ENCODE measurements around the gene PRR5.

PRR5 gene

GRCh38 chr22:44693756-44694155 lies 8.2 kb upstream of the PRR5 start:
- no peak for DNase-seq

DNA sequence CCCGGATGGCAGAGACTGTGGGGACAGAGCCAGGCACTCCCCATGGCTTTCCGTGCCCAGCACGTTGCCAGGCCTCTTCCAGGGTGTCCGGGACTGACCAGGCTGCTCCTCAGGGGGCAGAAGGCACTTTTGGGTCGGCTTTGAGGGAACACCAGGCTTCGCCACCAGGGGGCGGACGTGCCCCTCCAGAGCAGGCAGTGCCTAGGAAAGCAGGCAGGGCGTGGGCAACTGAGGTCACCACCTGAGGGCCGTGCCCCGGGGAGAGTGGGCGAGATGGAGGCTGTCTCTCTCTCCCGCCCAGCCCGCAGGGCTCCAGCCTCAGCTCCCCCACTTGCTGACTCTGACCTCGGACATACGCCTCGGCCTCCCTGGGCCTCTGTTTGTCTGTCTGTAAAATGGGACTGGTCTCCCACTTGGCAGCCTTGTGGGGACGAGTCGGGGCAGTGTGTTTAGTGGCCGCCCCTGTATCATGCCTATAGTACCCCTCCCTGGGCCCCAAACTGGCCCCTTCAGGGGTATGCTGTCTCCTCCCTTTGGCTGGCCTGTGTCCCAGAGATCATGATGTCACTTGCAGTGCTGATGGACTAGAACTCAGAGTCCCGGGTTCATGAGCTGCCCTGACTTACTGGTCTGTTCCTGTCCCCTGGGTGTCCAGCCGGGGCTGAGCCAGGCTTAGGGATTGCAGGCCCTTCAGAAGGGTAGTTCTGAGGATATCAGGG lies 4.4 kb upstream of the PRR5 start:
- peak; percentile 37 for DNase-seq

GRCh38 chr22:44698531-44699421 lies 3.2 kb upstream of the PRR5 start:
- no peak for DNase-seq

DNA sequence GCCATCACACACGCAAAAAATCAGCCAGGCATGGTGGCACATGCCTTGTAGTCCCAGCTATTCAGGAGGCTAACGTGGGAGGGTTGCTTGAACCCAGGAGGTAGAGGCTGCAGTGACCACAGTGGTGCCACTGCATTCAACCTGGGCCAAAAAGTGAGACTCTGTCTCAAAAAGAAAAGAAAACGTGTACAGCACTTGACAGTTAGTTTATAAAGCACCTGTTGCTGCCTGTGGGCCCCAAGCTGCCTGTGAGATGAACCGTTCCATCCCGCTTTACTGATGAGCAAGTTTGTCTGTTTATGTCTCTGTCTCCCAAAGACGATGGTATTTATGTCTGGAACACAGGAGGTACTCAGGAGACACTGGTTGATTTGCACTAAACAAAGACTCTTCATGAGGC lies 1.5 kb upstream of the PRR5 start:
- no peak for DNase-seq

GRCh38 chr22:44701187-44701790 lies 715 bp upstream of the PRR5 start:
- no peak for DNase-seq

- DNase-seq: no peak
Observed at GRCh38 chr22:44702479-44703198, 635 bp downstream of the PRR5 start.

DNA sequence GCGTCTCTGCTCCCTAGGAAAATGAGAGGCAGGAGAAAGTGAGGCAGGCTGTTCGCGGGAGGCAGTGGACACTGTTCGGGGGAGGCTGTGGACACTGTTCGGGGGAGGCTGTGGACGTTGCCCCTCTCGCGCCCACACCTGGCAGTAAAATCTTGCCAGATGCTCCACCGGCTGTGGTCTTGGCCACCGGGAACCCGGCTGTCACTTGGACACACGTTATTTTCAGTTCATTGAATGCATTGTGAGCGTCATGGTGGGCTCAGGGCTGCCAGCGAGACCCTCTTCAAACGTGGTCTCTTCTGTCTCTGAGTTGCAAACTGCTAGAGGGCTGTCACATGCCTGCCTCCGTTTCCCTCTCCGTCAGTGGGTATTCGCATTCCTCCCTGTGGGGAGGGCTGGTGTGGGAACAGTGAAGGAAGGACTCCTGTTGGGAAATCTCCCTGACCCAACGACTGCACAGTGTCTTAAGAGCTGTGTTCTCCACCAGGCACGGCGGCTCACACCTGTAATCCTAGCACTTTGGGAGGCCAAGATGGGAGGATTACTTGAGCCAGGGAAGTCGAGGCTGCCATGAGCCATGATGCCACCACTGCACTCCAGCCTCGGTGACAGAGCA lies 1.4 kb downstream of the PRR5 start:
- no peak for DNase-seq

- DNase-seq: no peak
Observed at GRCh38 chr22:44704159-44705021, 2.4 kb downstream of the PRR5 start.

DNA sequence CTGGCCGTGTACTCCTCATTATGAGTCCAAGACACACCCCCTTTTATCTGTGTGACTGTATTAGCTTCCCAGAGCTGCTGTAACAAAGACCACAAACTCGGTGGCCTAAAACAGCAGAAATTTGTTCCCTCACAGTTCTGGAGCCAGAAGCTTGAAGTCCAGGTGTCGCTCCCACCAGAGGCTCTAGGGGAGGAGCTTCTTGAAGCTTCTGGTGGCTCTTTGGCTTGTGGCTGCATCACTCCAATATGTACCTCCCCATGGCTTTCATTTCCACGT lies 3.0 kb downstream of the PRR5 start:
- DNase-seq: no peak

- DNase-seq: no peak
Observed at GRCh38 chr22:44706488-44706887, 4.5 kb downstream of the PRR5 start.

- no peak for DNase-seq
Observed at GRCh38 chr22:44707178-44707577, 5.2 kb downstream of the PRR5 start.

DNA sequence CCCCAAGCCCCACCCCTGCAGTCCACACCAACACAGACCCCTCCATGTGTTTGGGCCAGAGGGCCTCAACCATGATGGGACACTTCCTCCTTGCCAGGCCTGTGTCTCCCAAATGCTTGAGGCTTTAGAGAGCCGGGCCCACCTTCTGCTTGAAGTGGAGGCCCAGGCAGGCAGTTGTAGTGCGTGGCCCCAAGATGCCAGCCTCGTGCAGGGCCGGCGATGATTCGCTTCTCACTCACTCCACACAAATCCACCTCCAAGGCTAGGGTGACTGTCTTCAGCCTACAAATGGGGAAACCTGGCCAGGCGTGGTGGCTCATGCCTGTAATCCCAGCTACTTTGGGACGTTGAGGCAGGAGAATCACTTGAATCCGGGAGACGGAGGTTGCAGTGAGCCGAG lies 5.7 kb downstream of the PRR5 start:
- DNase-seq: no peak

GRCh38 chr22:44709881-44710392 lies 7.9 kb downstream of the PRR5 start:
- no peak for DNase-seq

GRCh38 chr22:44710474-44711240 lies 8.7 kb downstream of the PRR5 start:
- no peak for DNase-seq

DNA sequence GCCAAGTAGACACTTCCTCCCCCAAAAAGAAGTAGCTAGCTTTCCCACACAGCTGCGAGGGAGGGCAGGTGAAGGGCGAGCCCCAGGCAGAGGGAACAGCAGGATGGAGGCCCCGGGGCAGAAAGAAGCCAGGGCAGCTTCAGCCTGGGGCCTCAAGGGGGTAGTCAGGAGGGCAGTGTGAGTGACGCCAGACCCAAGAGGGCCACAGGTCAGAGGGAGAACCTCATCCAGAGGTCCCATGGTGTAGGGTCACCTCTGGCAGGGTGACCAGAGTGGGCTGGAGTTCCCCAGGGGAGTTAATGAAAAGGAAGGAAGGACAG lies 9.2 kb downstream of the PRR5 start:
- DNase-seq: no peak

GRCh38 chr22:44711690-44712555 lies 9.9 kb downstream of the PRR5 start:
- DNase-seq: no peak

DNA sequence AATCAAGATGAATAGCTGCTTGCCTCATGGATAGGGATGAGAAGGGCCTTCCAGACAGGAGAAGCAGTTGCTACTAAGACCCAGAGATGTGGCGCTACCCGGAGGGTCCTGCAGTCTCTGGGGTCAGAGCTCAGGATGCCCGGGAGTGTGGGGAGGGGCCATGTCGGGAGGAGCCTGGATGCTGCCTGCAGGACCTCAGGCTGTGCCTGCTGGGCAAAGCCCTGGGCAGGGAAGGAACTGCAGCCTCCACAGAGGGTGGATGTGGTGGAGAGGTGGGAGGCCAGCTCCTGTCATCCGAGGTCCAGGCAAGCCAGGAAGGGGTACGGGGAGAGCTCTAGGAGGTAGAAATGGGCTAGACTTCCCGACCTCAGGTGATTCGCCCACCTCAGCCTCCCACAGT lies 11.0 kb downstream of the PRR5 start:
- no peak for DNase-seq

GRCh38 chr22:44714703-44715350 lies 12.8 kb downstream of the PRR5 start:
- DNase-seq: no peak

GRCh38 chr22:44718418-44718817 lies 16.4 kb downstream of the PRR5 start:
- no peak for DNase-seq

Data from GDM1 (cell line).